ENCODE data around the gene AMPH.

AMPH gene

GRCh38 chr7:38673795-38674194 is 42.6 kb upstream of the AMPH start:
- no peak overlapping the region for H3K4me3 ChIP-seq (ENCODE audit: low read length)
- DNase-seq (ENCODE audit: low read depth): peak; percentile 89
- TF ChIP-seq, protein P1, sequence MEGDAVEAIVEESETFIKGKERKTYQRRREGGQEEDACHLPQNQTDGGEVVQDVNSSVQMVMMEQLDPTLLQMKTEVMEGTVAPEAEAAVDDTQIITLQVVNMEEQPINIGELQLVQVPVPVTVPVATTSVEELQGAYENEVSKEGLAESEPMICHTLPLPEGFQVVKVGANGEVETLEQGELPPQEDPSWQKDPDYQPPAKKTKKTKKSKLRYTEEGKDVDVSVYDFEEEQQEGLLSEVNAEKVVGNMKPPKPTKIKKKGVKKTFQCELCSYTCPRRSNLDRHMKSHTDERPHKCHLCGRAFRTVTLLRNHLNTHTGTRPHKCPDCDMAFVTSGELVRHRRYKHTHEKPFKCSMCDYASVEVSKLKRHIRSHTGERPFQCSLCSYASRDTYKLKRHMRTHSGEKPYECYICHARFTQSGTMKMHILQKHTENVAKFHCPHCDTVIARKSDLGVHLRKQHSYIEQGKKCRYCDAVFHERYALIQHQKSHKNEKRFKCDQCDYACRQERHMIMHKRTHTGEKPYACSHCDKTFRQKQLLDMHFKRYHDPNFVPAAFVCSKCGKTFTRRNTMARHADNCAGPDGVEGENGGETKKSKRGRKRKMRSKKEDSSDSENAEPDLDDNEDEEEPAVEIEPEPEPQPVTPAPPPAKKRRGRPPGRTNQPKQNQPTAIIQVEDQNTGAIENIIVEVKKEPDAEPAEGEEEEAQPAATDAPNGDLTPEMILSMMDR (conservative IDR thresholded peaks at IDR 0.05; ENCODE audit: low read length): no peak

GRCh38 chr7:38671911-38672905 is 41.0 kb upstream of the AMPH start:
- no peak for DNase-seq (ENCODE audit: low read depth)

GRCh38 chr7:38669965-38670520 is 38.9 kb upstream of the AMPH start:
- H3K4me3 ChIP-seq (ENCODE audit: low read length): no peak overlapping the region
- DNase-seq (ENCODE audit: low read depth): no peak
- TF ChIP-seq, protein P1 (conservative IDR thresholded peaks at IDR 0.05; ENCODE audit: low read length): no peak

More at GRCh38 chr7:38671911-38672905, 41.0 kb upstream of the AMPH start:
- H3K4me3 ChIP-seq (ENCODE audit: low read length): no peak overlapping the region
- TF ChIP-seq, protein P1 (conservative IDR thresholded peaks at IDR 0.05; ENCODE audit: low read length): no peak

DNA sequence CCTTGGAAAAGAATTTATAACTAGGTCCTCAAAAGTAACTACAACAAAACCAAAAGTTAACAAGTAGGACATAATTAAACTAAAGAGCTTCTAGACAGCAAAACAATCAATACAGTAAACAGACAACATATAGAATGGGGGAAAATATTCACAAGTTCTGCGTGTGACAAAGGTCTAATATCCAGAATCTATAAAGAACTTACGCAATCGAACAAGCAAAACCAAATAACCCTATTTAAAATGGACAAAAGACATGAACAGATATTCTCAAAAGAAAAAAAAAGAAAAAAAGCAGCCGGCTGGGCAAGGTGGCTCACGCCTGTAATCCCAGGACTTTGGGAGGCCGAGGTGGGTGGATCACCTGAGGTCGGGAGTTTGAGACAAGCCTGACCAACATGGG is 33.8 kb upstream of the AMPH start:
- TF ChIP-seq, protein P1 (conservative IDR thresholded peaks at IDR 0.05; ENCODE audit: low read length): no peak
- no peak for DNase-seq (ENCODE audit: low read depth)
- no peak overlapping the region for H3K4me3 ChIP-seq (ENCODE audit: low read length)

DNA sequence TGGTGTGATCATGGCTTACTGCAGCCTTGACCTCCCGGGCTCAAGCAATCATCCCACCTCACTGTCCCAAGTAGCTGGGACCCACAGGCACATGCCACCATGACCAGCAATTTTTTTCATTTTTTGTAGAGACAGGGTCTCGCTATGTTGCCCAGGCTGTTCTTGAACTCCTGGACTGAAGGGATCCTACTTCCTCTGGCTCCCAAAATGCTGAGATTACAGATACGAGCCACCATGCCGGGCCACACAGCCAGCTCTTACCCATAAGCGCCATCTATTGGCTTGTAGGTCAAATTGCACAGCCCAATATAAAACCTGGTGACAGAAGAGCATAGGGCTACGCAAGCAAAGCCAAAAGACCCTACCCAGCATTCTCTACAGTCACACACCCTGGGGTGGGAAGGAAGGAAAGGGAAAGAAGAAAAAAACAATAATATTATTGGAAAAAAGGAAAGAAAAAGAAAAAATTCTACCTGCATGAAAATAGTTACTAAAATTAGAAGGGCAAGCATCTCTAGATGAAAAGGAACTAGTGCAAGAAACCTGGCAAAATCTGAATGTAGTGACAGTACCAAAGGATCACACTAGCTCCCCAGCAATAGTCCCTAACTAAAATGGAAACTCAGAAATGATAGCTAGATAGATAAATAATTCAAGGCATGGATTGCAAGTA is 29.4 kb upstream of the AMPH start:
- DNase-seq (ENCODE audit: low read depth): peak; percentile 61
- H3K4me3 ChIP-seq (ENCODE audit: low read length): no peak overlapping the region
- TF ChIP-seq, protein P1 (conservative IDR thresholded peaks at IDR 0.05; ENCODE audit: low read length): peak; percentile 86

GRCh38 chr7:38659931-38660330 is 28.8 kb upstream of the AMPH start:
- TF ChIP-seq, protein P1 (conservative IDR thresholded peaks at IDR 0.05; ENCODE audit: low read length): no peak
- H3K4me3 ChIP-seq (ENCODE audit: low read length): no peak overlapping the region
- no peak for DNase-seq (ENCODE audit: low read depth)

Data from AG10803 (cell line).